IMR-90 (cell line): ENCODE data around the gene SLC7A9. TPM values are rescaled to one million over a fixed set of nuclear protein-coding genes. Genes with fewer than 3 reads are reported as not detected.
"Not testable (repeated sequence)": the region's sequence is repeated elsewhere in the genome, so short reads cannot be mapped to it uniquely, and the experiment has no call there.

ENCODE experiments used
- ATAC-seq: fragments of 200-7000 bp; cut with Tn5 transposase; 2 replicates; pipeline ENCODE4 v1.9.1; 2020; ENCODE audit warnings: low read depth, mild to moderate bottlenecking, moderate library complexity
- BruUV-seq: library from RNA; stranded (reverse); fragments of 400-500 nt; replicated peaks from 2 replicates; lab custom pipeline; 2021; lab: Mats Ljungman, UMichigan
- CTCF ChIA-PET: fragments of 300-600 bp; formaldehyde crosslinking; extraction: SDS; loops from one replicate; lab custom pipeline; 2021; ENCODE audit warnings: antibody characterized with exemption; lab: Yijun Ruan, JAX
- POLR2A ChIA-PET: fragments of 300-600 bp; sonication (Branson Sonifier 250); formaldehyde crosslinking; loops from one replicate; lab custom pipeline; 2022; ENCODE audit warnings: antibody characterized with exemption; ENCODE audit not compliant: unreplicated experiment; lab: Charles Lee
- DNase-seq: peaks from one replicate; pipeline ENCODE4 v3.0.0; 2013
- H2AFZ ChIP-seq: replicated peaks from 2 replicates; pipeline ENCODE3; 2013; ENCODE audit warnings: low read length, mild to moderate bottlenecking; ENCODE audit not compliant: poor library complexity
- H2AK5ac ChIP-seq: 2 replicates; pipeline ENCODE4 v1.6.1; 2013; ENCODE audit warnings: low read depth, low read length, inconsistent platforms
- H2AK9ac ChIP-seq: replicated peaks from 2 replicates; pipeline ENCODE3; 2013; ENCODE audit warnings: mild to moderate bottlenecking, low read depth, low read length, moderate library complexity; ENCODE audit not compliant: poor library complexity
- H2BK120ac ChIP-seq: 2 replicates; pipeline ENCODE4 v1.6.1; 2013; ENCODE audit warnings: low read depth, low read length, inconsistent platforms
- H2BK15ac ChIP-seq: 3 replicates; pipeline ENCODE4 v1.6.1; 2013; ENCODE audit warnings: low read depth, low read length, inconsistent platforms
- H2BK20ac ChIP-seq: 2 replicates; pipeline ENCODE4 v1.6.1; 2013; ENCODE audit warnings: low read depth, mild to moderate bottlenecking, inconsistent platforms, low read length, moderate library complexity
- H2BK5ac ChIP-seq: 2 replicates; pipeline ENCODE4 v1.6.1; 2013; ENCODE audit warnings: mild to moderate bottlenecking, low read depth, low read length, inconsistent platforms; ENCODE audit not compliant: poor library complexity, severe bottlenecking
- H3K14ac ChIP-seq: replicated peaks from 2 replicates; pipeline ENCODE4 v1.6.1; 2013; ENCODE audit warnings: low read depth, low read length, inconsistent platforms
- H3K18ac ChIP-seq: 2 replicates; pipeline ENCODE4 v1.6.1; 2013; ENCODE audit warnings: low read depth, low read length, control low read depth
- H3K23ac ChIP-seq: 2 replicates; pipeline ENCODE4 v1.6.1; 2013; ENCODE audit warnings: low read depth, low read length, inconsistent platforms
- H3K27ac ChIP-seq: 2 replicates; pipeline ENCODE4 v1.5.1; 2013; ENCODE audit warnings: mild to moderate bottlenecking, control low read depth, low read length; ENCODE audit not compliant: insufficient read depth
- H3K27me3 ChIP-seq: 2 replicates; pipeline ENCODE4 v1.6.1; 2013; ENCODE audit warnings: low read length; ENCODE audit not compliant: control insufficient read depth, insufficient read depth
- H3K36me3 ChIP-seq: 2 replicates; pipeline ENCODE4 v1.6.1; 2013; ENCODE audit warnings: low read length, mixed read lengths; ENCODE audit not compliant: control insufficient read depth, insufficient read depth
- H3K4ac ChIP-seq: 2 replicates; pipeline ENCODE4 v1.6.1; 2013; ENCODE audit warnings: low read depth, low read length, inconsistent platforms
- H3K4me1 ChIP-seq: 2 replicates; pipeline ENCODE4 v1.6.1; 2013; ENCODE audit warnings: low read length, mixed read lengths; ENCODE audit not compliant: control insufficient read depth, insufficient read depth
- H3K4me2 ChIP-seq: 2 replicates; pipeline ENCODE4 v1.6.1; 2013; ENCODE audit warnings: low read depth, mild to moderate bottlenecking, control low read depth, low read length, moderate library complexity
- H3K4me3 ChIP-seq: 2 replicates; pipeline ENCODE4 v1.5.1; 2013; ENCODE audit warnings: low read depth, mild to moderate bottlenecking, control low read depth, low read length, moderate library complexity; ENCODE audit not compliant: insufficient read depth
- H3K56ac ChIP-seq: 2 replicates; pipeline ENCODE4 v1.6.1; 2013; ENCODE audit warnings: low read length, inconsistent platforms; ENCODE audit not compliant: insufficient read depth; ENCODE audit errors: extremely low read depth
- H3K79me1 ChIP-seq, 2 experiments: 2 replicates each; pipeline ENCODE4 v1.6.1; 2013; ENCODE audit warnings: low read length in 2 of 2, inconsistent platforms in 1 of 2, low read depth in 1 of 2
- H3K9ac ChIP-seq: 2 replicates; pipeline ENCODE4 v1.6.1; 2013; ENCODE audit warnings: low read depth, low read length, control low read depth
- H3K9me1 ChIP-seq: 2 replicates; pipeline ENCODE4 v1.6.1; 2013; ENCODE audit warnings: low read length, inconsistent platforms; ENCODE audit not compliant: insufficient read depth
- H3K9me3 ChIP-seq: 2 replicates; pipeline ENCODE4 v1.6.1; 2013; ENCODE audit warnings: low read length; ENCODE audit not compliant: control insufficient read depth, insufficient read depth
- H4K20me1 ChIP-seq: 2 replicates; pipeline ENCODE4 v1.6.1; 2013; ENCODE audit warnings: low read length, inconsistent platforms; ENCODE audit not compliant: insufficient read depth
- H4K5ac ChIP-seq: 2 replicates; pipeline ENCODE4 v1.6.1; 2013; ENCODE audit warnings: mild to moderate bottlenecking, low read depth, low read length, control low read depth
- H4K8ac ChIP-seq, 2 experiments: 2 replicates each; pipeline ENCODE4 v1.6.1; 2013; ENCODE audit warnings: low read depth in 2 of 2, low read length in 2 of 2, control low read depth in 1 of 2, inconsistent platforms in 1 of 2
- H4K91ac ChIP-seq: 2 replicates; pipeline ENCODE4 v1.6.1; 2013; ENCODE audit warnings: low read depth, low read length, inconsistent platforms; ENCODE audit not compliant: insufficient read depth
- WGBS, 2 experiments: methylation state at CpG; one replicate each; pipeline versions ENCODE4 v1.1.5 to v1.1.7; 2013; ENCODE audit warnings: missing lambda C conversion rate in 2 of 2; ENCODE audit not compliant: insufficient read length in 1 of 2; ENCODE audit errors: extremely low coverage in 2 of 2; 5-methylcytosine and 5-hydroxymethylcytosine counted together
- dilution Hi-C: fragments of 300-500 bp; cut with HindIII; formaldehyde crosslinking; loops from one replicate; pipeline ENCODE4 v1.14.3; 2018; ENCODE audit warnings: low sequenced_read_pairs; ENCODE audit not compliant: unreplicated experiment
- in situ Hi-C: fragments of 300-500 bp; cut with MboI; formaldehyde crosslinking; loops from 3 replicates; pipeline ENCODE4 v1.14.3; 2019; ENCODE audit warnings: low sequenced_read_pairs, inconsistent platforms, mixed read lengths
- intact Hi-C: fragments of 100-400 bp; cut with micrococcal nuclease; formaldehyde crosslinking; loops from 2 replicates; pipeline ENCODE4 v1.10.0; 2022
- polyA plus RNA-seq, 3 experiments: library from polyadenylated mRNA; depleted of rRNA; stranded (reverse); fragments of >200 nt; gene quantifications; 2 replicates each; pipeline ENCODE4 v1.2.3, GENCODE V29; 2012; ENCODE audit warnings: low replicate concordance in 1 of 3
- total RNA-seq: library from RNA; depleted of rRNA; stranded (reverse); fragments of >200 nt; gene quantifications from 2 replicates; pipeline ENCODE4 v1.2.3, GENCODE V29; 2012

SLC7A9 gene
- total and polyA plus RNA-seq, 2 of the 4 experiments (the other 2 are of a cell fraction): not detected

- H3K4ac ChIP-seq, H3K56ac ChIP-seq, intact Hi-C loops, H2BK15ac ChIP-seq, H3K18ac ChIP-seq, H2AK9ac ChIP-seq, H3K27me3 ChIP-seq, H3K27ac ChIP-seq, H3K36me3 ChIP-seq, H4K91ac ChIP-seq, H3K4me1 ChIP-seq, dilution Hi-C loops, H2BK120ac ChIP-seq, H4K8ac ChIP-seq, ATAC-seq, H3K9ac ChIP-seq, DNase-seq, H3K9me1 ChIP-seq, H4K5ac ChIP-seq, H2BK5ac ChIP-seq, in situ Hi-C loops, POLR2A ChIA-PET, H3K9me3 ChIP-seq, BruUV-seq, H3K4me2 ChIP-seq, H3K23ac ChIP-seq, H2BK20ac ChIP-seq, H2AK5ac ChIP-seq, H2AFZ ChIP-seq, H4K20me1 ChIP-seq, H3K4me3 ChIP-seq, H3K14ac ChIP-seq, H3K79me1 ChIP-seq: not testable (repeated sequence)
- no CpG with 5 or more reads among the region's 5 CpGs for WGBS, 2 experiments
- CTCF ChIA-PET: interaction anchor here (0.6 kb wide), 2 partner anchors 22 to 935 kb away, joined by 4 read pairs; no protein-coding TSS in a partner anchor
Observed at GRCh38 chr19:32787895-32788294, 81.7 kb downstream of the SLC7A9 start.

DNA sequence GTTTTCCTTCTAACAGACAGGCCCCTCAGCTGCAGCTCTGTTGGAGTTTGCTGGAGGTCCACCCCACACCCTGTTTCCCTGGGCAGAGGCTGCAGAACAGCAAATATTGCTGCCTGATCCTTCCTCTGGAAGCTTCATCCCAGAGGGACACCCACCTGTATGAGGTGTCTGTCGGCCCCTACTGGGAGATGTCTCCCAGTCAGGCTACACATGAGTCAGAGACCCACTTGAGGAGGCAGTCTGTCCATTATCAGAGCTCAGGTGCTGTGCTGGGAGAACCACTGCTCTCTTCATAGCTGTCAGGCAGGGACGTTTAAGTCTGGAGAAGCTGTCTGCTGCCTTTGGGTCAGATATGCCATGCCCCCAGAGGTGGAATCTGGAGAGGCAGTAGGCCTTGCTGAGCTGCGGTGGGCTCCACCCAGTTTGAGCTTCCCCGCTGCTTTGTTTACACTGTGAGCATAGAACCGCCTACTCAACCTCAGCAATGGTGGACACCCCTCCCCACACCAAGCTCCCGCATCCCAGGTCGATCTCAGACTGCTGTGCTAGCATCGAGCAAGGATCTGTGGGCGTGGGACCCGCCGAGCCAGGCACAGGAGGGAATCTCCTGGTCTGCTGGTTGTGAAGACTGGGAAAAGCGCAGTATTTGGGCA is 82.3 kb downstream of the SLC7A9 start:
- H3K9me1 ChIP-seq, DNase-seq, H3K36me3 ChIP-seq, in situ Hi-C loops, H3K27me3 ChIP-seq, H3K56ac ChIP-seq, H2BK120ac ChIP-seq, H4K8ac ChIP-seq, H2BK20ac ChIP-seq, H4K20me1 ChIP-seq, H3K9me3 ChIP-seq, H3K14ac ChIP-seq, dilution Hi-C loops, H3K4me2 ChIP-seq, H3K79me1 ChIP-seq, ATAC-seq, H3K4ac ChIP-seq, H3K23ac ChIP-seq, H2AFZ ChIP-seq, H3K27ac ChIP-seq, H3K4me1 ChIP-seq, H2BK5ac ChIP-seq, H2BK15ac ChIP-seq, intact Hi-C loops, H2AK9ac ChIP-seq, H4K91ac ChIP-seq, H2AK5ac ChIP-seq, H4K5ac ChIP-seq, H3K18ac ChIP-seq, H3K4me3 ChIP-seq, POLR2A ChIA-PET, H3K9ac ChIP-seq, BruUV-seq: not testable (repeated sequence)
- 61% methylated on average over 3 of the region's 12 CpGs; no CpG with 5 or more reads in 1 of the 2 experiments for WGBS, 2 experiments
- CTCF ChIA-PET: interaction anchor here (0.6 kb wide), 2 partner anchors 22 to 935 kb away, joined by 4 read pairs; no protein-coding TSS in a partner anchor
